Thymus (tissue), 11 donors: Measurements from ENCODE around the gene LILRB5. TPM values are rescaled to one million over a fixed set of nuclear protein-coding genes. Genes with fewer than 3 reads are reported as not detected.
"Not testable (repeated sequence)": the region's sequence is repeated elsewhere in the genome, so short reads cannot be mapped to it uniquely, and the experiment has no call there.

ENCODE experiments used
- DNase-seq, 9 donors: peaks; one replicate each; pipeline ENCODE4 v3.0.0-alpha.2; 2013; ENCODE audit warnings: low spot score in 9 of 9, low read depth in 6 of 9, missing footprints in 1 of 9
- H3K27ac ChIP-seq, 2 donors: one replicate each; pipeline ENCODE4 v1.5.1; 2013; ENCODE audit warnings: control low read depth in 1 of 2, low read depth in 1 of 2, low read length in 1 of 2, mild to moderate bottlenecking in 1 of 2, moderate library complexity in 1 of 2
- H3K27me3 ChIP-seq, 2 donors: one replicate each; pipeline ENCODE4 v1.5.1; 2013; ENCODE audit warnings: low read length in 1 of 2; ENCODE audit not compliant: control insufficient read depth in 2 of 2, insufficient read depth in 1 of 2
- H3K36me3 ChIP-seq, 2 donors: one replicate each; pipeline ENCODE4 v1.5.1; 2013; ENCODE audit warnings: low read length in 1 of 2, mild to moderate bottlenecking in 1 of 2, moderate library complexity in 1 of 2; ENCODE audit not compliant: control insufficient read depth in 2 of 2, insufficient read depth in 2 of 2
- H3K4me1 ChIP-seq, 2 donors: one replicate each; pipeline ENCODE4 v1.5.1; 2013; ENCODE audit warnings: low read length in 2 of 2; ENCODE audit not compliant: control insufficient read depth in 2 of 2, insufficient read depth in 2 of 2
- H3K4me3 ChIP-seq, 2 donors: one replicate each; pipeline ENCODE4 v1.5.1; 2013; ENCODE audit warnings: low read length in 2 of 2, control low read depth in 1 of 2, mild to moderate bottlenecking in 1 of 2
- H3K9me3 ChIP-seq, 2 donors: one replicate each; pipeline ENCODE4 v1.5.1; 2013; ENCODE audit warnings: low read length in 1 of 2, mild to moderate bottlenecking in 1 of 2; ENCODE audit not compliant: control insufficient read depth in 2 of 2, insufficient read depth in 1 of 2
- WGBS: extraction: QIAGEN DNeasy Blood & Tissue Kit; methylation state at CpG from one replicate; pipeline ENCODE4 v1.1.7; 2013; 5-methylcytosine and 5-hydroxymethylcytosine counted together
- polyA plus RNA-seq: library from polyadenylated mRNA; stranded (reverse); fragments of 200-250 nt; gene quantifications from one replicate; pipeline ENCODE4 v1.2.3, GENCODE V29; 2013
- total RNA-seq: library from RNA; stranded (reverse); fragments of 120-200 nt; gene quantifications from one replicate; pipeline ENCODE4 v1.2.4, GENCODE V29; 2013
- donor health status: healthy.

The LILRB5 gene
- total and polyA plus RNA-seq, 2 donors = 1.3 to 8.3 TPM

- not testable (repeated sequence) for H3K36me3 ChIP-seq, H3K4me1 ChIP-seq, DNase-seq, H3K27me3 ChIP-seq, H3K9me3 ChIP-seq, H3K4me3 ChIP-seq, H3K27ac ChIP-seq
- 90% methylated on average over 4 of the region's 4 CpGs for WGBS
Observed at GRCh38 chr19:54242234-54242633, 14.8 kb downstream of the LILRB5 start.

DNA sequence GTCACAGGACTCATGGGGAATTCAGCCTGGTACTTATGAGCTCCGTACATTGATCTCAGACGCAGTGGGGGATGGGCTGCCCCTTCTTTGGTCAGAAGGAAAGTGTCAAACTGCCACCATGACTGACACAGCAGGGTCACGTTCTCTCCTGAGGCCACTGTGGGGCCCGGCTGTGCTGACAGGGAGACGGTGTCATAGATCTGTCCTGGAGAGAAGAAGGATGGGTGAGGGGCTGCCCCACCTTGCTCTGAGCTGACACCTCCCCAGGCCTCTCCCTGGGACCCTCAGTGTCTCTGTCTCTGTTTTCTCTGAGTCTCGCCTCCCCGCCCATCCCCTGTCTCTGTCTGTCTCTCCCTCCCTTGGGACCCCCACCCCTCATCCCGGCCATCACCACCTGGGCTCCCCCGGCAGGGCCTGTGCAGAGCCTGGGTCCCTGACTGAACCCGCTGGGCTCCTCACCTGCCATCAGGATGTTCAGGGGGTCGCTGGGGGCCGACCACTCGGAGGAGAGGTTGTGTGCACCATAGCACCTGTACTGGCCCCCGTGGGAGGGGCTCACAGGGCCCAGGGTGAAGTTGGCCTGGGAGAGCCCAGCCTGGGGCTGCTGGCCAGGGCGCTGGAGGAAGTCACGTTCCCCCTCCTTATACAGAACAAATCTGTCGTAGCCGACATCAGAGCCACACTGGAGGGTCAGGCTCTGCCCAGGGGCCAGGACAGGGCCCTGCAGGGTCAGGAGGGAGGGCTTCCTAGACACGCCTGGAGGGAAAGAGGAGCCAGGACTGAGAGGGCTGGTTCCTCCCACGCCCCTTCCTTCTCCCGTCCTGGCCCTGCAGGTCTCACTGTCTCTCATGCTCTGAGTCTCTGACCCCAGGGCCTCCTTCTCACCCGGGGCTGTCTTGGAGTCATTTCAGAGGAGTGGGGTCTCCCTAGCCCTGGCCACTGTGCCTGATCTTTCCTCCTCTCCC lies 16.4 kb downstream of the LILRB5 start:
- DNase-seq, H3K4me1 ChIP-seq, H3K27ac ChIP-seq, H3K9me3 ChIP-seq, H3K27me3 ChIP-seq, H3K4me3 ChIP-seq, H3K36me3 ChIP-seq: not testable (repeated sequence)
- WGBS = 92% methylated on average over 19 of the region's 22 CpGs

- DNase-seq, H3K27me3 ChIP-seq, H3K4me3 ChIP-seq, H3K4me1 ChIP-seq, H3K27ac ChIP-seq, H3K9me3 ChIP-seq, H3K36me3 ChIP-seq: not testable (repeated sequence)
- WGBS = 89% methylated on average over 14 of the region's 21 CpGs
Observed at GRCh38 chr19:54239491-54240371, 17.3 kb downstream of the LILRB5 start.

DNA sequence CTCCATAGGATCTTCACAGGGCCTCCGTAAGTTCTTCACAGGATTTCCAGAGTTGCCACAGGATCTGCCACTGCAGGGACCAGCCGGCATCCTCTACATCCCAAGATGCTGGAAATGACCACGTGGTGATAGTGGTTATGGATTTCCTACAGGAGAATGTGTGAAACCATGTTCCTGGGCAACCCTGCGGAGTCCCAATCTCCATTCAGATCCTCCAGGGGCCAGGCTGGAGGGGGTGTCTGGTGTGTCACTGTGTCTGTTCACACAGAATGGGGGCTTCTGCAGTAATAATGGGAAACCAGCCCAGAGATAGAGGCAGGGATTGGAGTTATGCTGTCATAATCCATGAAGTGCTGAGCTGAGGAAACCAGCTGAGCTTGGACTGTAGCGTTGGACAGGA lies 23.1 kb downstream of the LILRB5 start:
- H3K4me1 ChIP-seq = no peaks in the 10 kb centered on the region
- no peak for DNase-seq
- no peaks in the 10 kb centered on the region for H3K36me3 ChIP-seq
- 89% methylated on average over 5 of the region's 5 CpGs for WGBS
- H3K27ac ChIP-seq = no peak overlapping the region
- H3K9me3 ChIP-seq = no peaks in the 10 kb centered on the region
- no peak overlapping the region for H3K4me3 ChIP-seq
- no peaks in the 10 kb centered on the region for H3K27me3 ChIP-seq

DNA sequence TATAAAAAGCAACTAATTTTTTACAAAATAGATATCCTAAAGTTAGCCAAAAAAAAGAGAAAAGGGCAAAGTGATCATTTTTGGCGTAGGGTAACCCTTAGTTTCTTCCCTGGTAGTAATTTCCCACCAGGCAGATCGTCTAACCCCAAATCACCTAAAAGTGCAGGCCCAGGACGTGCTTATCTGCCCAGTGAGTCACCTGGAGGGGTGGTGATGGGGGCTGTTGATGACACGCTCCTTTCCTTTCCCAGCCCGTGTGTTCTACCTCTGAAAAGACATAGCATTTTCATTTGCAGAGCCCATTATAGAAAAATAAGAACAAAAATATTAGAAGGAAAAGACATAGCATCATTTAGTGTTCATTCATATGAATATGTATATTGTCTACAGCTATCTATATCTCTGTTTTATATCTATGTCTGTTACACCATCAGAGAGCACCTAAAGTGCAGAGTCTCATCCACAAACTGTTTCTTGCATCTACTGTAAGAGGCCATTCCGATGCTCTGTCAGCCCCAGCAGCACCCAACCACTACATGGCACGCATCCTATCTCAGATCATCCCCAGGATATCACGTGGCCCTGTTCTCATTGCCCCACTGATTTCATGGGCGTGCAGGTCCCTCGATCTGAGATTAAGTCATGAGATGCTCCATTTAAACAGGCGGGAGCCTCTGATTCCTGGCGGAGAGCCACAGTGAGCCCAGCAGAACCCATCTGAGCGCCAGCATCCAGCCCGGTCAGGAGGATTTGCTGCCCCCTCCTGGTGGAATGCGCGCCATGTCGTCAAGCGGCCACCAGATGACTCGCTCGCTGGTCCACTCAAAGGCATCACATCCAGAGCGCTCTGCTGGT lies 25.8 kb downstream of the LILRB5 start:
- DNase-seq = peak in 8 of 9 donors; percentile 44 to 81 (median 68)
- Histone ChIP-seq H3K27ac (no peak overlapping the region), H3K9me3 (no peaks in the 10 kb centered on the region), H3K36me3 (no peaks in the 10 kb centered on the region), H3K4me1 (no peaks in the 10 kb centered on the region), H3K4me3 (no peak overlapping the region), H3K27me3 (no peaks in the 10 kb centered on the region)
- 33% methylated on average over 21 of the region's 21 CpGs for whole genome bisulfite sequencing

- Histone ChIP-seq H3K36me3 (no peaks in the 10 kb centered on the region), H3K9me3 (no peaks in the 10 kb centered on the region), H3K27ac (peak overlapping the region in 1 of 2 donors; percentile 18), H3K27me3 (no peaks in the 10 kb centered on the region), H3K4me3 (no peak overlapping the region), H3K4me1 (no peaks in the 10 kb centered on the region)
- 95% methylated on average over 7 of the region's 7 CpGs for WGBS
- DNase-seq = no peak
Observed at GRCh38 chr19:54230031-54230430, 27.0 kb downstream of the LILRB5 start.

- no peaks in the 10 kb centered on the region for H3K9me3 ChIP-seq
- 96% methylated on average over 8 of the region's 8 CpGs for WGBS
- DNase-seq = no peak
- no peak overlapping the region for H3K27ac ChIP-seq
- no peaks in the 10 kb centered on the region for H3K4me1 ChIP-seq
- no peak overlapping the region for H3K4me3 ChIP-seq
- no peaks in the 10 kb centered on the region for H3K27me3 ChIP-seq
- H3K36me3 ChIP-seq = no peaks in the 10 kb centered on the region
Observed at GRCh38 chr19:54229146-54229545, 27.9 kb downstream of the LILRB5 start.

GRCh38 chr19:54224619-54225018 lies 32.5 kb downstream of the LILRB5 start:
- not testable (repeated sequence) for H3K4me3 ChIP-seq, H3K36me3 ChIP-seq, DNase-seq, H3K27ac ChIP-seq, H3K4me1 ChIP-seq, H3K27me3 ChIP-seq, H3K9me3 ChIP-seq
- 91% methylated on average over 10 of the region's 10 CpGs for WGBS
